ENCODE measurements around the gene SNX30. TPM values are rescaled to one million over a fixed set of nuclear protein-coding genes. Genes with fewer than 3 reads are reported as not detected.

The SNX30 gene
- total RNA-seq, 1 donor from 2014 or later: 67.5 TPM

DNA sequence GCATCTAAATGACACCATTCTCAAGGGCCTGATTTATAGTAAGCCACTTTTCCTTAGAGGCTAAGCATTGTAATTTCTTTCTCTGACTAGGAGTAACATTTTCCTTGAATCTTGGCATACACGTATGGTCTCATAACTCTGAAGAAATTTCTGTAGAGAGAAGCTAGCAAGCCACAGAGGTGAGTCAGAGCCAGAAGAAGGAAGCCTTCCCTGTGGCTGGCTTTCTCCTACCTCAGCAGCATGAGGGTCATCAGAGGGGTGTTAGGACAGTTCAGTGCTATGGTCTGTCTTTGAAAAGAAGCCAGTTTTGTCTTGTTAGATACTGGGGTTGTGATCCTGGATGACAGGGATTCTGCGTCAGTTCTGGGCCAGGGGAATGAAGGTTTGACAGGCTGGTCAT, 3.2 kb downstream of the SNX30 start:
- DNase-seq: no peak
- Histone ChIP-seq H3K27ac (peak overlapping the region; percentile 70), H3K36me3 (peaks cover 6% of the 10 kb centered on the region), H3K9me3 (no peaks in the 10 kb centered on the region), H3K4me1 (peaks cover 67% of the 10 kb centered on the region), H3K4me3 (peak overlapping the region; percentile 99), H3K27me3 (ENCODE audit: low read depth) (no peaks in the 10 kb centered on the region)
- ATAC-seq: peak in 1 of 2 donors; percentile 31
- intact Hi-C loops (cut with DNase I): loop anchor here (10.0 kb wide), 1 partner anchor 81 kb away; no protein-coding TSS in a partner anchor
- no peak for TF ChIP-seq CTCF (IDR thresholded peaks at IDR 0.05)

- DNase-seq: no peak
- intact Hi-C loops (cut with DNase I): loop anchor here (10.0 kb wide), 1 partner anchor 80 kb away; no protein-coding TSS in a partner anchor
- H3K27ac ChIP-seq: peak overlapping the region; percentile 70
- peaks cover 6% of the 10 kb centered on the region for H3K36me3 ChIP-seq
- H3K4me1 ChIP-seq: peaks cover 64% of the 10 kb centered on the region
- no peak for TF ChIP-seq CTCF (IDR thresholded peaks at IDR 0.05)
- ATAC-seq: no peak
- H3K27me3 ChIP-seq (ENCODE audit: low read depth): no peaks in the 10 kb centered on the region
- no peaks in the 10 kb centered on the region for H3K9me3 ChIP-seq
- H3K4me3 ChIP-seq: peak overlapping the region; percentile 23
Observed at GRCh38 chr9:112754578-112754977, 4.0 kb downstream of the SNX30 start.

DNA sequence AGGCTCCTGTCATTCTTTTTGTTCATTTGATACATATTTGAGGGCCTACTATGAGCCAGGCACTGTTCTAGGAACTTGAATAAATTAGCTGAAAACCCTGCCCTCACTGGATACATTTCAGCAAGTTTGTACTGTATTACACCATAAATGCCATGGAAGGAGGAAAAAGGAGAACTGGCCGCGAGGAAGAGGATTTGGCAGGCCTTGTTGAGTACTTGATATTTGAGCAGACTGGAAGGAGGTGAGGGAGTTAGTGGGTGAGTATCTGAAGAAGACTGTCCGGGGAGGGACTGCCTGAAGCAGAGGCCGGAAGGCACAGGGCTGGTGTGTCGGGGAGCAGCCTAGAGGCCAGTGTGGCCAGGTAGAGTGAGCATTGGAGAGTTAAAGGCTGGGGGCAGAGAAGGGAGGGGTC, 4.5 kb downstream of the SNX30 start:
- peak overlapping the region; percentile 23 for H3K4me3 ChIP-seq
- intact Hi-C loops (cut with DNase I): loop anchor here (10.0 kb wide), 1 partner anchor 80 kb away; no protein-coding TSS in a partner anchor
- H3K27me3 ChIP-seq (ENCODE audit: low read depth): no peaks in the 10 kb centered on the region
- ATAC-seq: peak in 1 of 2 donors; percentile 4
- peaks cover 6% of the 10 kb centered on the region for H3K36me3 ChIP-seq
- DNase-seq: no peak
- H3K4me1 ChIP-seq: peaks cover 62% of the 10 kb centered on the region
- TF ChIP-seq CTCF (IDR thresholded peaks at IDR 0.05): no peak
- peak overlapping the region; percentile 70 for H3K27ac ChIP-seq
- H3K9me3 ChIP-seq: no peaks in the 10 kb centered on the region

DNA sequence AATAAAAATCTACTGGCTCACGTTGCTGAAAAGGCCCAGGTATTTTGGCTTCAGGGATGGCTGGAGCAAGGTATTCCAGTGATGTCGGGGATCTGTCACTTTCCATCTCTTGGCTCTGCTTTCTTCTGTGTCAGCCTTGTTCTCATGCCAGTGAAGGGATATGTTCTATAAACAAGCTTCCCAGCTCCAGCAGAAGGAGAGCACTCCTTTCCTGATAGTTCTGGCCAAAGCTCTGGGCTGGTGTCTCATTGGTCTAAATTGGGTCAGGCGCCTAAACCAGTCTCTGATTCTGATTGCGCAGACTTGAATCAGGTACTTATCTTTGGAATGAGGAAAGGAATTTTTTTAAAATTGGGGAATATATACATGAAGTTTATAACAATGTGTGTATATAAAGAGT, 5.1 kb downstream of the SNX30 start:
- Histone ChIP-seq H3K36me3 (peaks cover 6% of the 10 kb centered on the region), H3K9me3 (no peaks in the 10 kb centered on the region), H3K4me3 (no peak overlapping the region), H3K4me1 (peaks cover 68% of the 10 kb centered on the region), H3K27ac (no peak overlapping the region), H3K27me3 (ENCODE audit: low read depth) (no peaks in the 10 kb centered on the region)
- DNase-seq (no peak), ATAC-seq (peak; percentile 51 to 68)
- TF ChIP-seq CTCF (IDR thresholded peaks at IDR 0.05): no peak
- intact Hi-C loops (cut with DNase I): loop anchor here (10.0 kb wide), 1 partner anchor 79 kb away; no protein-coding TSS in a partner anchor

- no peak overlapping the region for H3K4me3 ChIP-seq
- H3K36me3 ChIP-seq: peaks cover 6% of the 10 kb centered on the region
- no peaks in the 10 kb centered on the region for H3K27me3 ChIP-seq (ENCODE audit: low read depth)
- H3K27ac ChIP-seq: no peak overlapping the region
- peaks cover 62% of the 10 kb centered on the region for H3K4me1 ChIP-seq
- ATAC-seq: no peak
- no peaks in the 10 kb centered on the region for H3K9me3 ChIP-seq
- intact Hi-C loops (cut with DNase I): loop anchor here (10.0 kb wide), 1 partner anchor 77 kb away; no protein-coding TSS in a partner anchor
- DNase-seq: no peak
- TF ChIP-seq CTCF (IDR thresholded peaks at IDR 0.05): no peak
Observed at GRCh38 chr9:112757282-112757883, 6.8 kb downstream of the SNX30 start.

Measured in lower lobe of right lung (tissue), 2 donors.